GM06990 (cell line): ENCODE measurements around the gene TNS3.
A peak's percentile ranks its signal among the peaks of the same experiment; 100 is the strongest.

ENCODE experiments used
- DNase-seq: peaks from one replicate; pipeline ENCODE4 v3.0.0-alpha.2; 2011; ENCODE audit not compliant: insufficient read length; ENCODE audit errors: extremely low read depth
- H3K27me3 ChIP-seq: replicated peaks from 2 replicates; pipeline ENCODE4 v1.6.0; 2011; ENCODE audit warnings: low read length; ENCODE audit not compliant: control insufficient read depth, insufficient read depth
- H3K36me3 ChIP-seq: 2 replicates; pipeline ENCODE4 v1.5.1; 2011; ENCODE audit warnings: low read length; ENCODE audit not compliant: control insufficient read depth, insufficient read depth
- H3K4me3 ChIP-seq: replicated peaks from 2 replicates; pipeline ENCODE4 v1.5.1; 2011; ENCODE audit warnings: low read depth, mild to moderate bottlenecking, control low read depth, low read length
- TF ChIP-seq, protein P1 (sequence below): IDR thresholded peaks from 2 replicates; pipeline ENCODE4 v1.5.1; 2011; ENCODE audit warnings: low read length, control low read depth, mild to moderate bottlenecking, inconsistent platforms; ENCODE audit not compliant: insufficient read depth, poor library complexity, severe bottlenecking

Gene TNS3

DNA sequence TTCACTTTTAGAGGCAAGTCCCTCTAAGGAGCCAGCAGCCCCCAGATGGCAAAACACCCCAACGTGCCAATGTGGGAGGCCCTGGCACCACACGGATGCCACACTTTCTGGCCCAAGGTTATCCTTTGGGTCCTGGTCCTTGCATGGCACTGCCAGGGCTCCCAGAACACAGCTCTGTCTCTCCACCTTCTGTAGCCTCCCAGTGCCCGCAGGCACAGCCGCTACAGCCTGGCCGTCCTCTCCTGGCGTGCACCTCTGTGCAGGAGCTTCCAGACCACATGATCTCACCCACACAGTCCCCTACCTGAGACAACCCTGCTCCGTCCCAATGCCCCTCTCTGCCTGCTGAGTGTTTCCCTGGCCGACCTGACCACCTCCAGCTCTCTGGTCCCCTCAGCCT is 215.0 kb downstream of the TNS3 start:
- H3K27me3 ChIP-seq, result no peaks in the 10 kb centered on the region
- H3K4me3 ChIP-seq, result no peak overlapping the region
- DNase-seq, result no peak
- H3K36me3 ChIP-seq, result no peaks in the 10 kb centered on the region
- TF ChIP-seq, protein P1, sequence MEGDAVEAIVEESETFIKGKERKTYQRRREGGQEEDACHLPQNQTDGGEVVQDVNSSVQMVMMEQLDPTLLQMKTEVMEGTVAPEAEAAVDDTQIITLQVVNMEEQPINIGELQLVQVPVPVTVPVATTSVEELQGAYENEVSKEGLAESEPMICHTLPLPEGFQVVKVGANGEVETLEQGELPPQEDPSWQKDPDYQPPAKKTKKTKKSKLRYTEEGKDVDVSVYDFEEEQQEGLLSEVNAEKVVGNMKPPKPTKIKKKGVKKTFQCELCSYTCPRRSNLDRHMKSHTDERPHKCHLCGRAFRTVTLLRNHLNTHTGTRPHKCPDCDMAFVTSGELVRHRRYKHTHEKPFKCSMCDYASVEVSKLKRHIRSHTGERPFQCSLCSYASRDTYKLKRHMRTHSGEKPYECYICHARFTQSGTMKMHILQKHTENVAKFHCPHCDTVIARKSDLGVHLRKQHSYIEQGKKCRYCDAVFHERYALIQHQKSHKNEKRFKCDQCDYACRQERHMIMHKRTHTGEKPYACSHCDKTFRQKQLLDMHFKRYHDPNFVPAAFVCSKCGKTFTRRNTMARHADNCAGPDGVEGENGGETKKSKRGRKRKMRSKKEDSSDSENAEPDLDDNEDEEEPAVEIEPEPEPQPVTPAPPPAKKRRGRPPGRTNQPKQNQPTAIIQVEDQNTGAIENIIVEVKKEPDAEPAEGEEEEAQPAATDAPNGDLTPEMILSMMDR, result no peak

GRCh38 chr7:47366211-47366610 is 215.7 kb downstream of the TNS3 start:
- Histone ChIP-seq H3K4me3 (no peak overlapping the region), H3K27me3 (no peaks in the 10 kb centered on the region), H3K36me3 (no peaks in the 10 kb centered on the region)
- TF ChIP-seq, protein P1, result no peak
- no peak for DNase-seq

GRCh38 chr7:47362984-47363383 is 218.9 kb downstream of the TNS3 start:
- H3K4me3 ChIP-seq, result no peak overlapping the region
- TF ChIP-seq, protein P1, result no peak
- no peaks in the 10 kb centered on the region for H3K27me3 ChIP-seq
- DNase-seq, result no peak
- no peaks in the 10 kb centered on the region for H3K36me3 ChIP-seq

DNA sequence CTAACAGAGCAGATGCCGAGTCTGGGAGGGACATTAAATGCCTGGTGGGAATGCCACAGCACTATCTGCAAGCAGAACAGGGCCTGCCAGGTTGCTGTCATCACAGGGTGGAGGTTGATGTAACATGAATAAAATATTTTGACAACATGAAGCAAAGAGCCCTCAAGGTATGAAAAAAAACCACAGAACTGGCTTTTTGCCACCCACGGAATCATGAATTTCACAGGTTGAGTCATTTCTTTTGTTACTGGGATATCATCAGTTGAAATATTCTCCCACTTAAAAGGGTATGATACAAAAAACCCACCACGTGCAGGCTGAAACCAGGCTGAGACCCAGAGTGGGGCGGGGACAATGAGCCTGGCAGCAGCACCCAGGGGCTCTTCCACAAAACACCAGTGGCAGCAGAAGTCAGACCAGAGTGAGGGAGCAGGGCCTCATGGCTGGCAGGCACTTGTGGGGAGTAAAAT is 220.1 kb downstream of the TNS3 start:
- peak; percentile 43 for DNase-seq
- H3K36me3 ChIP-seq, result no peaks in the 10 kb centered on the region
- TF ChIP-seq, protein P1, result no peak
- H3K4me3 ChIP-seq, result no peak overlapping the region
- H3K27me3 ChIP-seq, result no peaks in the 10 kb centered on the region

DNA sequence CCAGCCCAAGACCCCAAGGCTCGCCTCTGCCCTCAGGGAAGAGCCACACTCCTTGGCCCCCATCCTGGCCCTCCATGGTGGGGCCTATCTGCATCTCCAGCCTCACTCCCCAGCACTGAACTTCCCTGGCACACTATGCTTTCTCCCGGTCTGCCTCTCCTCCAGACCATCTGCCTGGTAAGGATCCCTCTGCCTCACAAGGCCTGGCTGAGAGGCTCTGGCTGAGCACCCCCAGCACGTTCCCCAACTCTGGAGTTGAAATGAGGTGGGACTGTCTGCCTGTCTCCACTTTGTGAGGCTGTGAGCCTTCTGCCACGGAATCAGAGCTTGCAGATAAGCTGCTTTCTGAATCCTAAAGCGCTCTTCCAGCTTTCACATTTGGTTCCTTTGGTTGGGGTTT is 220.7 kb downstream of the TNS3 start:
- Histone ChIP-seq H3K4me3 (no peak overlapping the region), H3K36me3 (no peaks in the 10 kb centered on the region), H3K27me3 (no peaks in the 10 kb centered on the region)
- no peak for DNase-seq
- TF ChIP-seq, protein P1, result no peak

- TF ChIP-seq, protein P1, result no peak
- H3K27me3 ChIP-seq, result no peaks in the 10 kb centered on the region
- no peak overlapping the region for H3K4me3 ChIP-seq
- no peaks in the 10 kb centered on the region for H3K36me3 ChIP-seq
- DNase-seq, result no peak
These were observed 221.5 kb downstream of the TNS3 start for GRCh38 chr7:47360301-47360900.
